Measurements from ENCODE around the gene POLRMT.
A peak's percentile ranks its signal among the peaks of the same experiment; 100 is the strongest.
"Not testable (repeated sequence)": the region's sequence is repeated elsewhere in the genome, so short reads cannot be mapped to it uniquely, and the experiment has no call there.

Gene POLRMT

GRCh38 chr19:646779-647565, 13.6 kb upstream of the POLRMT start:
- no peak for DNase-seq

GRCh38 chr19:645912-646778, 12.8 kb upstream of the POLRMT start:
- no peak for DNase-seq

- DNase-seq: no peak
Observed at GRCh38 chr19:644789-645188, 11.5 kb upstream of the POLRMT start.

- no peak for DNase-seq
Observed at GRCh38 chr19:644363-644762, 11.0 kb upstream of the POLRMT start.

- DNase-seq: no peak
Observed at GRCh38 chr19:643736-644135, 10.4 kb upstream of the POLRMT start.

- no peak for DNase-seq
Observed at GRCh38 chr19:642767-643727, 9.7 kb upstream of the POLRMT start.

- DNase-seq: no peak
Observed at GRCh38 chr19:641702-642101, 8.4 kb upstream of the POLRMT start.

- DNase-seq: no peak
Observed at GRCh38 chr19:640606-641189, 7.4 kb upstream of the POLRMT start.

GRCh38 chr19:640161-640558, 6.8 kb upstream of the POLRMT start:
- no peak for DNase-seq

- DNase-seq: peak; percentile 83
Observed at GRCh38 chr19:639253-640160, 6.2 kb upstream of the POLRMT start, which contains the start of gene FGF22. Gene FGF22, plus strand, starts transcription at chr19:639879. Its CDS starts 47 bp downstream, at chr19:639926.

- DNase-seq: no peak
Observed at GRCh38 chr19:638906-639252, 5.5 kb upstream of the POLRMT start.

- DNase-seq: no peak
Observed at GRCh38 chr19:634975-635652, 1.8 kb upstream of the POLRMT start.

GRCh38 chr19:633786-634639, 676 bp upstream of the POLRMT start:
- no peak for DNase-seq

- DNase-seq: peak; percentile 53
Observed at GRCh38 chr19:632579-633067, 714 bp downstream of the POLRMT start.

- no peak for DNase-seq
Observed at GRCh38 chr19:629961-630714, 3.2 kb downstream of the POLRMT start.

GRCh38 chr19:629515-629914, 3.8 kb downstream of the POLRMT start:
- DNase-seq: not testable (repeated sequence)

- no peak for DNase-seq
Observed at GRCh38 chr19:628168-628567, 5.2 kb downstream of the POLRMT start.

- DNase-seq: not testable (repeated sequence)
Observed at GRCh38 chr19:626566-626965, 6.8 kb downstream of the POLRMT start.

- no peak for DNase-seq
Observed at GRCh38 chr19:625257-625656, 8.1 kb downstream of the POLRMT start.
